Sigmoid colon (tissue), 4 donors: ENCODE results near the gene DKK2.

Experiments
- CTCF ChIP-seq, 4 experiments: fragments of 450-650 bp in 3 of 4; fragments of 200-600 bp in 1 of 4; IDR thresholded peaks; one replicate each; pipeline ENCODE4 v1.5.1; 2016 to 2019; ENCODE audit warnings: antibody characterized with exemption in 4 of 4, mild to moderate bottlenecking in 3 of 4, moderate library complexity in 2 of 4
- EP300 ChIP-seq, 4 donors: sonication (generic); formaldehyde crosslinking; IDR thresholded peaks; one replicate each; pipeline ENCODE4 v1.6.1; 2017; ENCODE audit warnings: antibody characterized with exemption in 4 of 4
- POLR2A ChIP-seq, 2 donors: fragments of 450-650 bp; IDR thresholded peaks; one replicate each; pipeline ENCODE4 v1.6.1; 2016; ENCODE audit warnings: antibody characterized with exemption in 2 of 2, mild to moderate bottlenecking in 2 of 2, moderate library complexity in 2 of 2
- POLR2AphosphoS5 ChIP-seq, 4 donors: sonication (generic); formaldehyde crosslinking; IDR thresholded peaks; one replicate each; pipeline ENCODE4 v1.6.1; 2017; ENCODE audit warnings: antibody characterized with exemption in 4 of 4

- TF ChIP-seq EP300 (IDR thresholded peaks at IDR 0.05) (no peak), CTCF (IDR thresholded peaks at IDR 0.05) (no peak), POLR2AphosphoS5 (IDR thresholded peaks at IDR 0.05) (no peak), POLR2A (IDR thresholded peaks at IDR 0.05) (no peak)
Observed at GRCh38 chr4:107034996-107035818, 906 bp downstream of the DKK2 start.
